ENCODE data around the gene ORM2.

DNA sequence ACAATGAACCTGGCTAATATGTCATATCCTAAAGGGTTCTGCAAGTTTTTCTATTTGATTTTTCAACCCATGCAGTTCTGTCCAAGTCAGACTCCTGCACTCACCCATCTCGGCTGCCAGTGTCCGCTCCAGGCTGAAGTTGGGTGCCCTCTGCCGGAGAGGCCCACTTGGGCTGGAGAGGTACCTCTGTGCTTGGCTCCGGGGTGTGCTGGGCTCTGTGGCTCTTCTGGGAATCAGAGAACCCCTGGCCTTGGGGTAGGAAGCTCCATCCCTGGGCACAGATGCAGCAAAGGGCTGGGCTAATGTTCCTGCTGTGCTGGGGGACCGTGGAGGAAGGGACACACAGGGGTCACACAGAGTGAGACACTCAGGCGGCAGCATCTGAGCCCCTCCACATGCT is 26.2 kb downstream of the ORM2 start:
- TF ChIP-seq, protein P1, sequence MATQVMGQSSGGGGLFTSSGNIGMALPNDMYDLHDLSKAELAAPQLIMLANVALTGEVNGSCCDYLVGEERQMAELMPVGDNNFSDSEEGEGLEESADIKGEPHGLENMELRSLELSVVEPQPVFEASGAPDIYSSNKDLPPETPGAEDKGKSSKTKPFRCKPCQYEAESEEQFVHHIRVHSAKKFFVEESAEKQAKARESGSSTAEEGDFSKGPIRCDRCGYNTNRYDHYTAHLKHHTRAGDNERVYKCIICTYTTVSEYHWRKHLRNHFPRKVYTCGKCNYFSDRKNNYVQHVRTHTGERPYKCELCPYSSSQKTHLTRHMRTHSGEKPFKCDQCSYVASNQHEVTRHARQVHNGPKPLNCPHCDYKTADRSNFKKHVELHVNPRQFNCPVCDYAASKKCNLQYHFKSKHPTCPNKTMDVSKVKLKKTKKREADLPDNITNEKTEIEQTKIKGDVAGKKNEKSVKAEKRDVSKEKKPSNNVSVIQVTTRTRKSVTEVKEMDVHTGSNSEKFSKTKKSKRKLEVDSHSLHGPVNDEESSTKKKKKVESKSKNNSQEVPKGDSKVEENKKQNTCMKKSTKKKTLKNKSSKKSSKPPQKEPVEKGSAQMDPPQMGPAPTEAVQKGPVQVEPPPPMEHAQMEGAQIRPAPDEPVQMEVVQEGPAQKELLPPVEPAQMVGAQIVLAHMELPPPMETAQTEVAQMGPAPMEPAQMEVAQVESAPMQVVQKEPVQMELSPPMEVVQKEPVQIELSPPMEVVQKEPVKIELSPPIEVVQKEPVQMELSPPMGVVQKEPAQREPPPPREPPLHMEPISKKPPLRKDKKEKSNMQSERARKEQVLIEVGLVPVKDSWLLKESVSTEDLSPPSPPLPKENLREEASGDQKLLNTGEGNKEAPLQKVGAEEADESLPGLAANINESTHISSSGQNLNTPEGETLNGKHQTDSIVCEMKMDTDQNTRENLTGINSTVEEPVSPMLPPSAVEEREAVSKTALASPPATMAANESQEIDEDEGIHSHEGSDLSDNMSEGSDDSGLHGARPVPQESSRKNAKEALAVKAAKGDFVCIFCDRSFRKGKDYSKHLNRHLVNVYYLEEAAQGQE (IDR thresholded peaks at IDR 0.05; ENCODE audit: borderline replicate concordance) = no peak
- TF ChIP-seq, protein P1 (CRISPR knock-in tag; IDR thresholded peaks at IDR 0.05; ENCODE audit: low read depth) = no peak
- TF ChIP-seq ZBED1 (IDR thresholded peaks at IDR 0.05) (no peak), NFE2 (IDR thresholded peaks at IDR 0.05; ENCODE audit: low read depth) (no peak), NRF1 (conservative IDR thresholded peaks at IDR 0.05 in 1 of 2, IDR thresholded peaks at IDR 0.05 in 1 of 2) (no peak), KLF16 (IDR thresholded peaks at IDR 0.05) (no peak), ZKSCAN8 (CRISPR knock-in tag; IDR thresholded peaks at IDR 0.05) (no peak), MAFF (IDR thresholded peaks at IDR 0.05; ENCODE audit: low read length) (no peak)
- TF ChIP-seq, protein P2, sequence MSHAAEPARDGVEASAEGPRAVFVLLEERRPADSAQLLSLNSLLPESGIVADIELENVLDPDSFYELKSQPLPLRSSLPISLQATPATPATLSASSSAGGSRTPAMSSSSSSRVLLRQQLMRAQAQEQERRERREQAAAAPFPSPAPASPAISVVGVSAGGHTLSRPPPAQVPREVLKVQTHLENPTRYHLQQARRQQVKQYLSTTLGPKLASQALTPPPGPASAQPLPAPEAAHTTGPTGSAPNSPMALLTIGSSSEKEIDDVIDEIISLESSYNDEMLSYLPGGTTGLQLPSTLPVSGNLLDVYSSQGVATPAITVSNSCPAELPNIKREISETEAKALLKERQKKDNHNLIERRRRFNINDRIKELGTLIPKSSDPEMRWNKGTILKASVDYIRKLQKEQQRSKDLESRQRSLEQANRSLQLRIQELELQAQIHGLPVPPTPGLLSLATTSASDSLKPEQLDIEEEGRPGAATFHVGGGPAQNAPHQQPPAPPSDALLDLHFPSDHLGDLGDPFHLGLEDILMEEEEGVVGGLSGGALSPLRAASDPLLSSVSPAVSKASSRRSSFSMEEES (CRISPR knock-in tag; IDR thresholded peaks at IDR 0.05) = no peak

All from K562 (cell line).